CD8-positive, alpha-beta memory T cell (primary cell): ENCODE measurements around the gene MET. TPM values are rescaled to one million over a fixed set of nuclear protein-coding genes. Genes with fewer than 3 reads are reported as not detected.

Experiments
- CTCF ChIA-PET: fragments of 350-600 bp; sonication (Branson Sonifier 250); formaldehyde crosslinking; loops from one replicate; lab custom pipeline; 2021; ENCODE audit warnings: antibody characterized with exemption; lab: Charles Lee
- POLR2A ChIA-PET: fragments of 350-600 bp; sonication (Branson Sonifier 250); formaldehyde crosslinking; loops from one replicate; lab custom pipeline; 2021; ENCODE audit warnings: antibody characterized with exemption; lab: Charles Lee
- DNase-seq, 5 donors: peaks; one replicate each; pipeline versions ENCODE4 v3.0.0 to v3.0.0-alpha.2; 2020 to 2022; ENCODE audit warnings: mixed read lengths in 1 of 5
- H3K27ac ChIP-seq: one replicate; pipeline ENCODE4 v1.7.0; 2013; ENCODE audit warnings: low read depth, mild to moderate bottlenecking, low read length, moderate library complexity
- H3K27me3 ChIP-seq: 2 replicates; pipeline ENCODE4 v1.7.0; 2013; ENCODE audit warnings: low read length, mild to moderate bottlenecking; ENCODE audit not compliant: insufficient read depth, poor library complexity, severe bottlenecking
- H3K36me3 ChIP-seq: 2 replicates; pipeline ENCODE4 v1.7.0; 2013; ENCODE audit warnings: mild to moderate bottlenecking, low read length, moderate library complexity; ENCODE audit not compliant: insufficient read depth
- H3K4me1 ChIP-seq: 2 replicates; pipeline ENCODE4 v1.7.0; 2013; ENCODE audit warnings: mild to moderate bottlenecking, low read length, moderate library complexity; ENCODE audit not compliant: insufficient read depth
- H3K4me3 ChIP-seq: 2 replicates; pipeline ENCODE4 v1.7.0; 2013; ENCODE audit warnings: mild to moderate bottlenecking, low read length
- H3K9me3 ChIP-seq: 2 replicates; pipeline ENCODE4 v1.7.0; 2013; ENCODE audit warnings: mild to moderate bottlenecking, low read length
- H3K27ac Mint-ChIP-seq, 8 donors: one replicate each; pipeline ENCODE4 v1.8.0; 2020 to 2021; ENCODE audit warnings: mixed read lengths in 8 of 8, mild to moderate bottlenecking in 6 of 8, inconsistent platforms in 3 of 8, moderate library complexity in 3 of 8
- H3K27me3 Mint-ChIP-seq, 2 donors: one replicate each; pipeline ENCODE4 v1.8.0; 2020 to 2021; ENCODE audit warnings: mixed read lengths in 2 of 2, mild to moderate bottlenecking in 1 of 2, moderate library complexity in 1 of 2
- H3K36me3 Mint-ChIP-seq, 3 donors: one replicate each; pipeline ENCODE4 v1.8.0; 2020 to 2021; ENCODE audit warnings: mixed read lengths in 3 of 3, inconsistent platforms in 1 of 3, mild to moderate bottlenecking in 1 of 3
- H3K4me1 Mint-ChIP-seq, 3 donors: one replicate each; pipeline ENCODE4 v1.8.0; 2020 to 2021; ENCODE audit warnings: mixed read lengths in 3 of 3, inconsistent platforms in 1 of 3, mild to moderate bottlenecking in 1 of 3
- H3K4me3 Mint-ChIP-seq, 7 donors: one replicate each; pipeline ENCODE4 v1.8.0; 2020 to 2021; ENCODE audit warnings: mixed read lengths in 7 of 7, mild to moderate bottlenecking in 6 of 7, moderate library complexity in 4 of 7, inconsistent platforms in 2 of 7
- H3K9me3 Mint-ChIP-seq, 5 donors: one replicate each; pipeline ENCODE4 v1.8.0; 2020 to 2022; ENCODE audit warnings: mixed read lengths in 5 of 5, mild to moderate bottlenecking in 3 of 5, moderate library complexity in 2 of 5, inconsistent platforms in 1 of 5
- polyA plus RNA-seq: library from polyadenylated mRNA; unstranded; fragments of 300-500 nt; fragmentation: Illumina TruSeq; gene quantifications from one replicate; pipeline ENCODE4 v1.2.3, GENCODE V29; 2021
- total RNA-seq, 2 experiments: library from RNA; stranded (reverse); gene quantifications; one replicate each; pipeline ENCODE4 v1.2.3, GENCODE V29; 2021

Gene MET
- total RNA-seq (1 to 10 TPM; 3.1 to 4.3 TPM), polyA plus RNA-seq (not detected)

- Mint-ChIP-seq H3K27me3 (peaks cover 18 to 58% of the 10 kb centered on the region in 2 donors), H3K9me3 (no peaks in the 10 kb centered on the region), H3K4me1 (peaks cover 3 to 14% (median 12%) of the 10 kb centered on the region in 3 donors), H3K27ac (no peak within 1 kb of the TSS), H3K4me3 (peak within 1 kb of the TSS; percentile 9 to 86 (median 63)), H3K36me3 (no peaks in the 10 kb centered on the region)
- CTCF ChIA-PET, result no interaction called here
- POLR2A ChIA-PET, result no interaction called here
- Histone ChIP-seq H3K27ac (no peak within 1 kb of the TSS), H3K36me3 (no peaks in the 10 kb centered on the region), H3K27me3 (peaks cover 6% of the 10 kb centered on the region), H3K4me3 (no peak within 1 kb of the TSS), H3K4me1 (no peaks in the 10 kb centered on the region), H3K9me3 (no peaks in the 10 kb centered on the region)
- no peak for DNase-seq
These were observed at the start of gene MET for GRCh38 chr7:116671681-116672595. TSS of gene MET (plus strand) at chr7:116672196. CDS start at chr7:116699085, 26,889 bp downstream.

- Histone ChIP-seq H3K9me3 (no peaks in the 10 kb centered on the region), H3K27me3 (no peaks in the 10 kb centered on the region), H3K27ac (no peak overlapping the region), H3K36me3 (no peaks in the 10 kb centered on the region), H3K4me1 (no peaks in the 10 kb centered on the region), H3K4me3 (no peak overlapping the region)
- CTCF ChIA-PET, result no interaction called here
- H3K4me1 Mint-ChIP-seq, result peaks cover 0 to 3% (median 0%) of the 10 kb centered on the region in 3 donors
- H3K36me3 Mint-ChIP-seq, result no peaks in the 10 kb centered on the region
- POLR2A ChIA-PET, result no interaction called here
- H3K27ac Mint-ChIP-seq, result no peak overlapping the region
- peaks cover 10 to 31% of the 10 kb centered on the region in 2 donors for H3K27me3 Mint-ChIP-seq
- no peak overlapping the region for H3K4me3 Mint-ChIP-seq
- no peaks in the 10 kb centered on the region for H3K9me3 Mint-ChIP-seq
- no peak for DNase-seq
These were observed 45.1 kb upstream of the MET start for GRCh38 chr7:116626886-116627285.

- peaks cover 0 to 3% (median 0%) of the 10 kb centered on the region in 3 donors for H3K4me1 Mint-ChIP-seq
- POLR2A ChIA-PET, result no interaction called here
- H3K27me3 Mint-ChIP-seq, result peaks cover 9 to 23% of the 10 kb centered on the region in 2 donors
- no peak overlapping the region for H3K4me3 Mint-ChIP-seq
- H3K27ac ChIP-seq, result no peak overlapping the region
- no peaks in the 10 kb centered on the region for H3K36me3 ChIP-seq
- H3K4me1 ChIP-seq, result no peaks in the 10 kb centered on the region
- no peak for DNase-seq
- H3K36me3 Mint-ChIP-seq, result no peaks in the 10 kb centered on the region
- CTCF ChIA-PET, result no interaction called here
- H3K4me3 ChIP-seq, result no peak overlapping the region
- H3K27me3 ChIP-seq, result no peaks in the 10 kb centered on the region
- no peak overlapping the region for H3K27ac Mint-ChIP-seq
- H3K9me3 ChIP-seq, result no peaks in the 10 kb centered on the region
- no peaks in the 10 kb centered on the region for H3K9me3 Mint-ChIP-seq
These were observed 42.9 kb upstream of the MET start for GRCh38 chr7:116629051-116629463.

- ChIA-PET CTCF (no interaction called here), POLR2A (no interaction called here)
- Mint-ChIP-seq H3K27ac (no peak overlapping the region), H3K4me1 (peaks cover 0 to 3% (median 0%) of the 10 kb centered on the region in 3 donors), H3K9me3 (no peaks in the 10 kb centered on the region), H3K36me3 (no peaks in the 10 kb centered on the region), H3K27me3 (peaks cover 0 to 20% of the 10 kb centered on the region in 2 donors), H3K4me3 (no peak overlapping the region)
- H3K27me3 ChIP-seq, result no peaks in the 10 kb centered on the region
- no peak overlapping the region for H3K27ac ChIP-seq
- H3K4me1 ChIP-seq, result no peaks in the 10 kb centered on the region
- no peaks in the 10 kb centered on the region for H3K9me3 ChIP-seq
- no peak for DNase-seq
- H3K4me3 ChIP-seq, result no peak overlapping the region
- H3K36me3 ChIP-seq, result no peaks in the 10 kb centered on the region
These were observed 41.6 kb upstream of the MET start for GRCh38 chr7:116630357-116630756.

DNA sequence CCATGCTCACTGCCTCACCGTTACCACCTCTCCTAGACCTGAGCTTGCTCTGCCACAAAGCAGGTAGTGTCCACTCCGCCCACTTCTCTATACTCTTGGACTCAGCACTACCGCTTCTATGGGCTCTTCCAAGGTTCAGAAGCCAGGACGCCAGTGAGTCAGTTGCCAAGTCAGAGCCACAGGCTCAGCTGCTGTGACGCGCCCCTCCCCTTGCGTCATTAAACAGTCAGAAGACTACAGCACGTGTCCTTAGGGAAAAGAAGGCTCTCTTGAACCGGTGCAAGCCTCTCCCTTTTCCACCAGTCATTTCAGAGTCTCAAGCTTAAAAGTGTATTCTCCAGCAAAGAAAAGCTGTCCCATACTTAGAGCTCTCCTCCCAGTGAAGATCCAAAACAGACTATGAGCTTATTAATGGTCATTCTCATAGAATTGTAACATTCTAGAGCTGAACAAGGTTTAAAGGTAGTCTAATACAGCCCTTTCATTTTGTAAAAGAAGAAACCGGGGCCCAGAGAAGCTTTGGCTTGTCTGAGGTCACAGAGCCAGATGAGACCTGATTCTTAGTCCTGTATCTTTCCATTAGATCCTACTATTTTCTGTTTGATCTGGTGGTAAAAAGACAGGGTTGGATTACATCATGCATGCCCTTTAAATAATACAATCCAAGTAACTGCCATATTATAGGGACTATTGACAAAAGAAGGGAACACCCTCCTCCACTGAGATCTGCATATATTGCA, 40.9 kb upstream of the MET start:
- H3K4me3 ChIP-seq, result no peak overlapping the region
- no peak overlapping the region for H3K27ac Mint-ChIP-seq
- H3K36me3 Mint-ChIP-seq, result no peaks in the 10 kb centered on the region
- ChIA-PET POLR2A (no interaction called here), CTCF (no interaction called here)
- H3K27me3 Mint-ChIP-seq, result peaks cover 0 to 17% of the 10 kb centered on the region in 2 donors
- DNase-seq, result no peak
- H3K4me1 Mint-ChIP-seq, result peaks cover 0 to 3% (median 0%) of the 10 kb centered on the region in 3 donors
- no peak overlapping the region for H3K27ac ChIP-seq
- no peaks in the 10 kb centered on the region for H3K9me3 ChIP-seq
- H3K27me3 ChIP-seq, result no peaks in the 10 kb centered on the region
- no peak overlapping the region for H3K4me3 Mint-ChIP-seq
- H3K36me3 ChIP-seq, result no peaks in the 10 kb centered on the region
- H3K9me3 Mint-ChIP-seq, result no peaks in the 10 kb centered on the region
- no peaks in the 10 kb centered on the region for H3K4me1 ChIP-seq

DNA sequence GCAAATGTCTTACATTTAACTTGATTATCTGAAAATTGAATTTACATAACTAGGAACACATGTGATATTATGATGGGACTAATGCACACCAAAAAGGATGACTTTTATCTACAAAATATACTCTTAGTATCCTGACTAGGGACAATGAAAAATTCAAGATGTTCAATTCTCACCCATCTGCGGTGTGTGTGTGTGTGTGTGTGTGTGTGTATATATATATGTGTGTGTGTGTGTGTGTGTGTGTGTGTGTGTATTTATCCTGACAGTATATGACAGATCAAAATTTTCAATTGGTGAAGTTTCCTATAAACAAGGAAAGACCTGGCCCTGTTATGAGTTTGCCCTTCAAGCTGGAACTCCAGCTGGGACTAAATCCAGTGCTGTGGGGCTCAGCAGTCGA, 40.3 kb upstream of the MET start:
- Histone ChIP-seq H3K27me3 (no peaks in the 10 kb centered on the region), H3K36me3 (no peaks in the 10 kb centered on the region), H3K4me1 (no peaks in the 10 kb centered on the region), H3K4me3 (no peak overlapping the region), H3K27ac (no peak overlapping the region), H3K9me3 (no peaks in the 10 kb centered on the region)
- Mint-ChIP-seq H3K27ac (no peak overlapping the region), H3K4me3 (no peak overlapping the region), H3K36me3 (no peaks in the 10 kb centered on the region), H3K27me3 (peaks cover 0 to 11% of the 10 kb centered on the region in 2 donors), H3K4me1 (peaks cover 0 to 3% (median 0%) of the 10 kb centered on the region in 3 donors), H3K9me3 (no peaks in the 10 kb centered on the region)
- POLR2A ChIA-PET, result no interaction called here
- DNase-seq, result no peak
- CTCF ChIA-PET, result no interaction called here

DNA sequence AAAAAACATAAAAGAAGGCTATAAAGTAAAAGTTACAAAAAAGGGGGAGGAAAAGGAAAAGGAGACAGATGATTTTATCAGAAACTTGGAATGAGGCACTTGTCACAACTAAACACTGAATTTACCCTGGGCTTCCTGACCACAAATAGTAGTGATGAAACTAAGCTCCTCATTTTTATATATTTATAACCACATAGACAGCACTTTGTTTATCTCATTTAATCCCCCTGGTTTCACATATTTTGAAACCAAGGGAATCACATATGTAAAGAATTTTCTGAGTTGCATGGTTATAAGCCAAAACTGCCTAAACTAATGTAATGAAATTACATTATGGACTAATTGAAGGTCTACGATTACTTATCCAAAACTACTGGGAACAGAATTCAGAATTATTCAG, 39.6 kb upstream of the MET start:
- ChIA-PET CTCF (no interaction called here), POLR2A (no interaction called here)
- Mint-ChIP-seq H3K9me3 (no peaks in the 10 kb centered on the region), H3K27me3 (peaks cover 0 to 6% of the 10 kb centered on the region in 2 donors), H3K27ac (no peak overlapping the region), H3K4me3 (no peak overlapping the region), H3K36me3 (no peaks in the 10 kb centered on the region), H3K4me1 (peaks cover 0 to 3% (median 0%) of the 10 kb centered on the region in 3 donors)
- Histone ChIP-seq H3K4me1 (no peaks in the 10 kb centered on the region), H3K4me3 (no peak overlapping the region), H3K9me3 (no peaks in the 10 kb centered on the region), H3K27me3 (no peaks in the 10 kb centered on the region), H3K27ac (no peak overlapping the region), H3K36me3 (no peaks in the 10 kb centered on the region)
- DNase-seq, result no peak
